HG03095 (cell line): ENCODE results near the gene SLC26A4.

Experiments
- ATAC-seq: cut with Tn5 transposase; IDR thresholded peaks from one replicate; pipeline ENCODE4 v1.9.1; 2021; ENCODE audit warnings: moderate library complexity; ENCODE audit not compliant: unreplicated experiment

The SLC26A4 gene

DNA sequence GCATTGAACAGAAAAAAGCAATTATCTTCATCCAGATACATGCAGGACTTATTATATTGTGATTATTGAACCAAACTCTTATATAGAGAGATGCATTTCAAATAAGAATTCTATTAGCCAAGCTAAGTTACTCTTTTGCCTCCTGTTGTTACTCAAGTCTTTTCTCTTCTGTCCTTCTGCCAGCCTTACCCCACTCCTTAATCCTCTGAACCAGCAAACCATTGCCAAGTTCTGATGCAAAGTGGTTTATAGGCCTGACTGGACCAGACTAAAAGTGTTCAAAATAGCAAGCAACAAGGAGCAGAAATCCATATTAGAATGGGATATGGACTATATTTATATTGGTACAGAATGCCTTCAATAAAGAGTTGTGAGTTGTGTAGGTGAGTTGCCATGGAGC is 2.2 kb upstream of the SLC26A4 start:
- ATAC-seq = no peak

DNA sequence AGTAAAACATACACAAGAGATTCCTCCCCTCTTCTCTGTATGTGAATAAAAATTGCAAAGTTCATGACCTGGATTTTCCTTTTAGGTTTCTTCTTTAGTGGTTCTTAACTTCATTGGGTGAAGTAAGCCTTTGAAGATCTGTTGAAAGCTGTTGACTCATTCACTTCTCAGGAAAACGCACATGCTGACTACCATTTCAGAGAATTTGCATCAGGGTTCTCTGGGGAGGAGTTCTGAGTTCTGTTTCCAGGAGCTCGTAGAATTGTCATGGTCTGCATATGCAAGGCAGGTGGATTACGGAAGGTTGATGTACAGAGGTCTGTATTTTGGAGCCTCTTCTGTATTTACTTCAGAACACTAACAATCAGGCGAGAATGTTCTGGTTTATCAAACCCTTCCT is 962 bp upstream of the SLC26A4 start:
- ATAC-seq = peak; percentile 59

DNA sequence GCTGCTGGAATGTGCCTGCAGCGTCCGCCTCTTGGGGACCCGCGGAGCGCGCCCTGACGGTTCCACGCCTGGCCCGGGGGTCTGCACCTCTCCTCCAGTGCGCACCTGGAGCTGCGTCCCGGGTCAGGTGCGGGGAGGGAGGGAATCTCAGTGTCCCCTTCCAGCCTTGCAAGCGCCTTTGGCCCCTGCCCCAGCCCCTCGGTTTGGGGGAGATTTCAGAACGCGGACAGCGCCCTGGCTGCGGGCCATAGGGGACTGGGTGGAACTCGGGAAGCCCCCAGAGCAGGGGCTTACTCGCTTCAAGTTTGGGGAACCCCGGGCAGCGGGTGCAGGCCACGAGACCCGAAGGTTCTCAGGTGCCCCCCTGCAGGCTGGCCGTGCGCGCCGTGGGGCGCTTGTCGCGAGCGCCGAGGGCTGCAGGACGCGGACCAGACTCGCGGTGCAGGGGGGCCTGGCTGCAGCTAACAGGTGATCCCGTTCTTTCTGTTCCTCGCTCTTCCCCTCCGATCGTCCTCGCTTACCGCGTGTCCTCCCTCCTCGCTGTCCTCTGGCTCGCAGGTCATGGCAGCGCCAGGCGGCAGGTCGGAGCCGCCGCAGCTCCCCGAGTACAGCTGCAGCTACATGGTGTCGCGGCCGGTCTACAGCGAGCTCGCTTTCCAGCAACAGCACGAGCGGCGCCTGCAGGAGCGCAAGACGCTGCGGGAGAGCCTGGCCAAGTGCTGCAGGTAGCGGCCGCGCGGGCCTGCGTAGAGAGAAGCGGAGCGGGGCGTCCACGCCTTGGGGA is 645 bp downstream of the SLC26A4 start:
- no peak for ATAC-seq

DNA sequence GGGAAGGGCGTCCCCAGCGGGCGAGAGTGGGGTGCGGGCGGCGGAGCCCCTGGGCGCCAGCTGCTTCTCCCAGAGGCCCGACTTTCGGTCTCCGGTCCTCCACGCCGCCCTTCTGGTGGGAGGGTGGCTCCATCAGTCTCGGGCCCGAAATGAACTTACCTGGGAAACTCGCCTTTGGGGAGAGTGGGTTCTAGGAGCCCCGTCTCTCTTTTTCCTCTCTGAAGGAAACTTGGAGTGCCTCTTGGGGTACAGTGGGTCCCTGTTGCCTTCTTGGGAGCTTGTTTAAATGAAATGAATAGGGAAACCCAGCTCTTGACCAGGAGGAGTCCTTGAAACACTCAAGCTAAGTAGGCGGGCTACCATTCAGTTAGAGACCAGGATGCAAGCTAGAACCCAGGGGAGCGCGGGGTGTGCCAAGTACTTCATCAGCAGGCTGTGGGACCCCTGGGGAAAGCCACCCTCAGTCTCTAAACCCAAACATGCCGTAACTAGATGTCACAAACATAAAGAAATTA is 1.3 kb downstream of the SLC26A4 start:
- no peak for ATAC-seq

DNA sequence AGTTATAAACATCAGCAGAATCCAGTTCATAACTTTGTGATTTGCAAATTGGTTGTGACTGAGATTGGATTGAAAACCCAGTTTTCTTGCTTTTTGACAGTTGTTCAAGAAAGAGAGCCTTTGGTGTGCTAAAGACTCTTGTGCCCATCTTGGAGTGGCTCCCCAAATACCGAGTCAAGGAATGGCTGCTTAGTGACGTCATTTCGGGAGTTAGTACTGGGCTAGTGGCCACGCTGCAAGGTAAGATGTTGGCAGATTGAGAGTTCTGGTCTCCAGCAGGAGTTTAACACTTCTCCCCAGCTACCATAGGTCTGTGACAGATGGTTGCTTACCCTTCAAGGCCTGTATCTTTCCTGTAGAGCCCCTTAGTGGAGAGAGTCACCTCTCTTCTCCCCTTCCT is 2.6 kb downstream of the SLC26A4 start:
- ATAC-seq = no peak

DNA sequence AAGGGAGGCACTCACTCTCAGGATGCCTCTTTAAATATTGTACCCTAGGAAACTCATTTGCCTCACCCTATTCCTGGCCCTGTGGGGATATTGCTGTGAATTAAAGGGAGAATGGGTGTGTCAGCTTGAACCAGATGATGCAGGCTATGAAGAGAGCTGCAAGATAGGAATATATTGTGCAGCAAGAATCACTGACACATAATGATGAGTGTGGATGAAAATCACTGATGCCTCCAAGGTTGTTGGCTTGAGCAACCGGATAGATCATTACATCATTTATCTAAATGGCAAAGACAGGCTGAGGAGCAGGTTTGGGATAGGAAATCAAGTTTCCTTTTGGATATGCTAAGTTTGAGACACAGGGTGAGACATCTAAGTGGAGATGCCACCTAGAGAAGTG is 6.2 kb downstream of the SLC26A4 start:
- no peak for ATAC-seq

DNA sequence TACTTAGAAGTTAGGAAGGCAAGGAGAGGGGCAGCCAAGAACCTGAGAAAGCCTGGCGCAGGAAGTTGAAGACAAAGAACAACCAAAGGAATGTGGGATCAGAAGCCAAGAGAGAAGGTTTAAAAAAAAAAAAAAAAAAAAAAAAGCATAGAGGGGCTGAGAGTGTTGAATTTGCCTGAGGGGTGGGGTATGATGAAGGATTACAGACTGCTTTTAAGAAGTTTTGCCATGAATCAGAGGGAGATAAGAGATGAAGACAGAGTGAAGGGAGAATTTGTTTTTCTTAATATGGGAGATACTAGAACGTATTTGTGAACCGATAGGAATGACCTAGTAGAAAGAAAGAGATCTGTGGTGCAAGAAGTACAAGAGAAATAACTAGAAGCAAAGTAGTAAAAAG is 6.7 kb downstream of the SLC26A4 start:
- ATAC-seq = no peak

DNA sequence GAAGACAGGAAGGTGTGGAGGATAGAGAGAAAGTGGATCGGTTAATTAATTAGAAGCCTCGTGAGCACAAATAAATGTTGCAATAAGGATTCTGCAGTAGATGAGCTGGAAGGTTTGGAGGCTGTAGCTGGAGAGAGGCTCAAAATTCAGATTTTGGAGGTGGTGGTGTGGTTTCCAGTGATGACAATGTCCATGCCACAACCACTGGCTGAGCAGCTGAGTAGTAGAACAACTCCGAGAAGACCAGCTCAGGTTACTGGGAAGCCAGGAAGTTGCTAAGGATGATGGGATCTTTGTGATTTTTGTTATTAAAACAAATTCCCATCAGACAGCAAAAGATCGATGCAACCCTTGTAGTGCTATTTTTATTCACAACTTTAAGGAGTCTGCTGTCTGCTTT is 7.7 kb downstream of the SLC26A4 start:
- no peak for ATAC-seq

DNA sequence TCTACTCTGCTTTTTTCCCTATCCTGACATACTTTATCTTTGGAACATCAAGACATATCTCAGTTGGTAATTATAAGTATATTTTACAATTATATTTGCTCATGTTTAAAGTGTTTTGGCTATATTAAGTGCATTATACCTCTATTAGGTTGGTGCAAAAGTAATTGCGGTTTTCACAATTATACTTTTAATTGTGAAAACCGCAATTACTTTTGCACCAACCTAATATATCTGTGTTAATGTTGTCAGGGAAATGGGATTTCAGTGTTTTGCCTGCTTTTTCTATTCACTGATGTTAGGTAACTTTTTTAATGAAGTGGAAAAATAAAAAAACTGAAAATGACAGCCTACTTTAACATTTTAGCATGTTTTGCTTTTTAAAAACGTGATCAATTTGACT is 11.6 kb downstream of the SLC26A4 start:
- ATAC-seq = no peak

DNA sequence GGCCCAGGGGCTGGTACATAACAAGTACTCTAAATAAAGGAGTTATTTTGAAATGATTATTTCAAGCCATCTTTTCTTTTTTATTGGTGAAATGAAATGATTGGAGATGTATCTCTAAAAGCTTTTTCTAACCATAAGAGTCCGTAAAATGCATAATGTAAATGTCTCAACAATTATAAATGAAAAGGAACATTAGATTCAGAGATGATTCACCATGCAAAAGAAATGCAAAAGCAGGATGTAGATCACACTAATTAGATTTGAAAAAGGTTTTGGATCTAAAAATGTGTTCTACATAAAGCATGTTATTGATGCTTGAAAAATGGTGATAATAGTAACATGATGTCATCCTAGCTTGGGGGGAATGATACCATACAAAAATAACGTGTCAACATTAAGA is 15.6 kb downstream of the SLC26A4 start:
- no peak for ATAC-seq

DNA sequence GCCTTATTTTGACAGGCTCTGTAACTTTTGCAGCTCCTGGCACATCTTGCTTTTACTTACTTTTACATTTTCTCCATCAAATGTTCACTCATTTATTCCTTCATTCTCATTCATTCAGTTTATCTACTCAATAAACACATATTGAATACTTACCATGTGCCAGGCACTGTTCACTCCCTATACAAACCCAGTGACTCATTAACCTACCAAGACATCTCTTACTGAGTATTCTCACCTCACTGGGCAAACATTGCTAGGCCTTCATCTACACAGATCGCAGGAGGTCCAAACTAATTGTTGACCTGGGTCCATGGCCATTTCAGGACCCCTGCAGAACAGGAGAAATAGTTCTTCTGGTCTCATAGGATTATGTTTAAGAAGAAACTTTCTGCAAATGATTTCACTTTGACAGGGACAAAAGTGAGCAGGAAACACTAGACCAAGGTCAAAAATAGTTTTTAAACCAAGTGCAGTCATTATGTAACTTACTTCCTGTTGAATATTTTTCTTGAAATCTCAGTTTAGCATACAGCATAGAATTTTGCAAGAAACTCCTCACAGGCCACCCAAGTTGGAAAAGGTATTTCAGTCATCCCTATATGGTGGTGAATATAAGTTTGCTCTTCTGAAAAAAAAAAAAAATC is 17.6 kb downstream of the SLC26A4 start:
- peak; percentile 49 for ATAC-seq

DNA sequence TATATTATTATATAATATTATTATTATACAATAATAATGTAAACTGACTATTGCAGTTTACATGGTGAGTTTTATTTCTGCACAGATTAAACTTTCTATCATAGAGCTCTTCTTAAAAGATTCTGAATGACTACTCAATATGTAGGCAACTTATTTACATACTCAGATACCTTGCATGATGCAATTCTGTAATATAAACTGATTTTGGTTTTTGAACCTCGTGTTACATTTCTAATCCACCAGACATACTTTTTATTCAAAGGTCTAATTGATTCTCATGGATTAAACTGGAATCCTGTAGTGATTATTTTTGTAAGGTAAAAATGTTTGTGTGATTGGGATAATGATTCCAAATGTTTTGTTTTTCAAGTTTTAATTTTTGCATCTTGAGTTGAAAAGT is 19.9 kb downstream of the SLC26A4 start:
- no peak for ATAC-seq

DNA sequence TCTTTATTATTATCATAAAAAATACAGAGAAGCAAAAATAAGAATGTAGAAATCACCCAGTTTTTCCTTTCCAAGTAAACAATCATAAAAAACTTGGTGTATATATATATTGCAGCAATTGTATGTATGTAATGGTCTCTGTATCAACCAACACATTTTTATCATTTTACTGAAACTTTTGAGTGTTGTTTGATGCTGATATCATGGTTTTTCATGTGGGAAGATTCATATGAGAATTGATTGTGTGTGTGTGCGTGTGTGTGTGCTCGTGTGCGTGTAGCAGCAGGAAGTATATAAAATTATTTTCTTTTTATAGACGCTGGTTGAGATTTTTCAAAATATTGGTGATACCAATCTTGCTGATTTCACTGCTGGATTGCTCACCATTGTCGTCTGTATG is 22.3 kb downstream of the SLC26A4 start:
- ATAC-seq = no peak

DNA sequence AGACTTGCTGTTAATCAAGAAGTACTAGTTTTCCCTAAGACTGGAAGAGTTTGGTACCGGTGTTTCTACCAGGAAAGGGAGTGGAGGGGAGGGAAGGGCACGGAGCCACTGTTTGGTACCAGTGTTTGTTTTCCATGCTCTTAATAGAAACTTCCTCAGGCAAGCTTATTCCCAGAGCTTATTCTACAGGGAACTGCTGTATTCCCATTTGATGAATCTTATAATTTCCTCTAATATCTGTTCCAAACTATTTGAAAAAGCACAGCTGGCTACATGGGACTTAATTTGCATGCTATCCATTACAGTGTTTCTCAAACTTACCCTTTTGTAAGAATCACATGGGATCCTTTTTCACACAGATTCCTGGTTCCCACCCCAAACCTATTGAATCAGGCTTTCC is 23.7 kb downstream of the SLC26A4 start:
- ATAC-seq = no peak

DNA sequence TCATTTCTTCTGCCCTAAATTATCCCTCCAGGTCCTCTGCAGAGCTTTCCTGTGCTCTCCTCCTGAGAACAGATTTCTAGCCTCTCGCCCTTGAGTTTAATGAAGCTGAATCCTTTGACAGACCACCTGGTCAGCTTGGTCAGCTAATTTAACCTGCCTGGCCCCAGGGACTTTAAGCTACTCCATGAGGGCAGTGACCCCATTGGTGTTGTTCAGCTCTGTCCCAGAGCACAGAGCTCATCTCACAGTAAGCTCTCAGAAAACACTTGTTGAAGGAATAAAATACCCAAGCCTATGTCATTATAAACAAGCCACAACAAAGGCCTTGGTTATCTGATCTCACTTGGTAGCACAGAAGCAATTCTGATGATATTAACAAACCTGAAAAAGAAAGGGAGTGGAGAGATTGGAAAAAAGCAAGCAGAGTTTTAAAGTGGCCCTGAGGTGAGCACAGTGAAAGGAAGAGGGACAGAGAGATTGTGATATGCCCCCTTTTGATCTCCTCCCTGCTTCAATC is 24.4 kb downstream of the SLC26A4 start:
- no peak for ATAC-seq

DNA sequence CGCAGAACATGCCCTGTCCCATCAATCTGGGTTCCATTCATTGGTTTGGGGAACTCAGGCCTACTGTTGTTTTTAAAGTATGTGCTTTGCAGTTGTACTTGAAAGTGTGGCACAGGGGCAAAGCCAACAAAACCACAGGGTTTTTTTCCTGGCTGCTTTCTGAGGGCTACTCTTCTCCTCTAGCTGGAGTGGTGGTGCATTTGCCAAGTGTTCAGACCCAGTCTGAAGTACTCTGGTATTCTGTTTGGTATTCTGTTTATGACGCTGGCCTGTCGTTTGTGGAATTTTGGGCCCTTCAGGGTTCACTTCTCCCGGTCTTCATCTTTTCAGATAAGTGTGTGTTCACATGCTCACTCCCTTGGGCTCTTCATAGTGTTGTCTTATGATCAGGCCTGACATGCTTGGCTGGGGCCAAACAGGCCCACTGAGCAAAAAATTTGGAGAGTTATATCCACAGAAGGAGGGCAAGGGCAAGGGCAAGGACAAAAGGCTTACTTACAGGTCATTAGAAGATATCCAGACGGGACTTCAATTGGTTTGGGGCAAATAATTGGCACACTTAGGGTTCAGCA is 26.3 kb downstream of the SLC26A4 start:
- no peak for ATAC-seq

DNA sequence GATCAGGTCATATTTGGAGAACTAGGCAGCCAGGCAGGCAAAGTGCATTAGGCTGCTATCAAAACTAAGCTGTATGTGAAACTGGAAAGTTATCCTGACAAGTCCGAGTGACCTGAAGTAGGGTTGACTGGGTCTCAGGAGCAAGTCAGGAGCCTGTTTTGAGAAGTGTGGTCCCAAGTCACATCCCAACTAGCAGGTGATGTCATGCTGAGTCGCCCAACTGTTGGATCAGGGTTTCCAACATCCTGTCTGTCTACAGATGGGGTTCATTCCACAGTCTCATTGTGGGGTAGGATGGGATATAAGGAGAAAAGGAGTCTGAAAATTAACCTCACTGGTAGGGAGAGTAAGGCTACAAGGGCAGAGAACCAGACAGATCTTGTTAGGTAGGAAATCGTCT is 27.0 kb downstream of the SLC26A4 start:
- ATAC-seq = no peak

DNA sequence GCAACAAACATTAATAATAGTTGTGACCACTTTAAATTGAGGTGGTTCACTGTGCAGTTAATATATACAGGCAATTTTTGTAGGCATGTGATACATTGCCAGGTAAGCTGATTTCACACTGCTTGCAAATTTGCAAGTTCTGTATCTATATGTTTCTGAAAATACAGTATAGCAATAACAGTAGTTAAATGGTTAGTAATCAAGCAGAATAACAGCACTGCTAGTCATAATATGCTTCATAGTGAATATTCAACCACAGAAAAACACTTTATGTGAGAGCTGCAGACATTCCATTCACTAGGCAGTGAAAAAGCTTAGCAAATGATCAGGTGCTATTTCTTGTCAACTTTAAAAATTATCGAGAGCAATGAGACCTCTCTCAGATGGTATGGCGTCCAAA is 28.9 kb downstream of the SLC26A4 start:
- ATAC-seq = no peak

DNA sequence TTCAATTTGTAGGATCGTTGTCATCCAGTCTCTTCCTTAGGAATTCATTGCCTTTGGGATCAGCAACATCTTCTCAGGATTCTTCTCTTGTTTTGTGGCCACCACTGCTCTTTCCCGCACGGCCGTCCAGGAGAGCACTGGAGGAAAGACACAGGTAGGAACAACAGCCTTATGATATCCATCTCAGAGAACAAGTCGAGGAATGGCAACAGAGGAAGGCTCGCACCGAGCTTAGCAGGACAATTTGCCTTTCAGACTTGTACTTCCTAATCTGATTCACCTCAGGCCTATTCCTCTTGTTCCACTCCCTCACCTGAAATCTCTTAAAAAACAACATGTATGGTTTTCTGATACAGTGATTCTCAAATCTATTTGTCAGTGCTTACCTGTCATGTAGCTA is 29.5 kb downstream of the SLC26A4 start:
- ATAC-seq = no peak

DNA sequence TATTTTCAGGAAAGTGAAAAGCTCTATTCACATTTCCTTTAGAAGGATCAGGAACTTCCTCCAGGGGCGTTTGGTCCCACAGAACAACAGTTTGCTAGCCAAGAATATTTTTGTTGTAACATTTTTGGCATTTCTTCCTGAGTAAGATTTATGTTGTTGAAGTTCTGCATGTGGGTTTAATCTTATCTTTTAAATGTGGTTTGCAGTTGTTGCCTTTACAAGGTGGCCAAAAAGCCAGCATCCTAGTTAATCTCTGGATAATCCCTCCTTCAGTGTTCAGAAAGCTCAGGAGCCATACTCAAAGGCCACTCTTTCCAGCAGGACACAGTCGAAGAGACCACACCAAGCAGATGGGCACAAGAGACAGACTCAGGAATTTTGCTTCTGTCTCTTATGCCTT is 30.0 kb downstream of the SLC26A4 start:
- no peak for ATAC-seq

DNA sequence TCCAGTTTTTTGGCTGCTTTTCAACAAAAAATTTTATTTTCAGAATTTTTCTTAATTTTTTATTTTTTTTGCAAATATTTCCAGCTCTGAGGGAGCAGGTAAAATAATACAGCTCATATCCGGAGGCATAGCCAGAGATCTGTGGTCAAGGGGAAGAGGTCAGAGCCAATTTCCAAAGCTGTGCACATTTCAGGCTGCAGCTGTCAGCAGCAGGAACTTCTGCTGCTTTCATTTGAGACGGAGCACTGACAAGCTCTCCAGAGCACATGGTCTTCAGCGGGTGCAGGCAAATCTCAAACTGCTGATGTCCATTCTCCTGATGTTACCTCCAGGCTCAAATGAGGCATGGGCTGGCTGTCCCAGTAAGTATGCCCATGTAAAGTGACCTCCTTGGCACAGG is 31.1 kb downstream of the SLC26A4 start:
- ATAC-seq = no peak

DNA sequence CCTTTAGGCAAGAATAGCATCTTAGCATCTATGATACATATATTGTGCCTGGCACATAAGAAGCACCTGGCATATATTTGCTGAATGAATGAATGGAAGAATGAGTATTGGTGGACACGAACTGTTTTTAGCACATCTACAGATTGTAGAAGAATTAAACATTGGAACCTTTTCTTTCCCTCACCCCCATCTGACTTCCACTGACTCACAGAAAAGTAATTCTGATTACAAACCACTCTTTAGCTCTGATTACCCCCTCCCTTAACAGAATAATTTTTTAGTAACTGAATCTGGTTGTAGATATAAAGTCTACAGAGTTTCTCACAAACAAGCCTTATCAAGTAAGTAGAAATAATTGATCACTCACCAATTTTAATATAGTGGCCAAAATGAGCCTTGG is 31.9 kb downstream of the SLC26A4 start:
- ATAC-seq = no peak
